Retinal pigment epithelial cell (primary cell): Measurements from ENCODE around the gene EIF2B5.
A peak's percentile ranks its signal among the peaks of the same experiment; 100 is the strongest.

ENCODE experiments used
- DNase-seq: peaks from one replicate; pipeline ENCODE4 v3.0.0-alpha.2; 2010; ENCODE audit warnings: low read depth
- H3K4me3 ChIP-seq: 2 replicates; pipeline ENCODE4 v1.5.1; 2011; ENCODE audit warnings: mild to moderate bottlenecking, low read length, control low read depth, moderate library complexity
- TF ChIP-seq, protein P1 (sequence below): conservative IDR thresholded peaks from 2 replicates; pipeline ENCODE4 v1.5.1; 2011; ENCODE audit warnings: low read depth, low read length, control low read depth, inconsistent platforms

The EIF2B5 gene

DNA sequence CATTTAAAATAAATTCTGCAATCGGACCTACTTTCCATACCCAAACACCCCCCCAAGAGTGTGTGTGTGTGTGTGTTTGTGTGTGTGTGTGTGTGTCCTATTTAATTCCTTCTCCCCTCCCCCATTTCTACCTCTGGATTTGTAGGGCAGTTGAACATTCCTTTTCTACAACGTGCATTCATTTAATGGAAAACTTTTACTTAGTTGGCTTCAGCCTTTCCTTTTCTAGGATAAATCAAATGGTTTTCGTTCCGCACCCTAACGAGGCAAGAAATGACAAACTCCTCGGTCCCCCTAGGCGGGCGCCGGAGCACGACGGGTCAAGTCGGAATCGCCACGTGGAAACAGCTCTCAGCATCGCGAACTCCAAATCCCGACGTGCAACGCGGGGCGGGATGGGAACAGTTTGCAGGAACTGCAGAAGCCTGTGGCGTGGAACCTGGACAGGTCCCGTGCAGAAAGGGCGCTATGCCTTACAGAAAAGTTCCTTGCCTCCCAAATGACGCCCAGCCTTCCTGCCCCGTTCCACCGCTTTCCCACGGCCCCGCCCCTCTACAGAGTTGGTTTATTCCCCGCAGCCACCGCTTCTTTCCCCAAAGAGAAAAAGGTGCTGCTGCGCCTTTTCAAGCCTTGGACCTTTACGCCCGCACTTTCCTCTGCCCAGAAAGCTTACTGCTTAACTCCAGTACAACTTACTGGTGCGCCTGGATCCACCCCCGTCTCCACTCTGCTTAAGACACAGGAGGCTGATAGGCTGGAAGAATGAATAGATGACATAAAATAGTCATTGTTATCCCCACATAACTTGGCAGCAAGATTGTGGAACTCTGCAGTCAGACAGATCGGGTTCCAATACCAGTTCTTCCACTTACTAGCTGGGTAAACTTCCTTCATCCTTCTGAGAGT, 1.1 kb upstream of the EIF2B5 start:
- peak overlapping the region; percentile 79 for H3K4me3 ChIP-seq
- no peak for DNase-seq
- TF ChIP-seq, protein P1, sequence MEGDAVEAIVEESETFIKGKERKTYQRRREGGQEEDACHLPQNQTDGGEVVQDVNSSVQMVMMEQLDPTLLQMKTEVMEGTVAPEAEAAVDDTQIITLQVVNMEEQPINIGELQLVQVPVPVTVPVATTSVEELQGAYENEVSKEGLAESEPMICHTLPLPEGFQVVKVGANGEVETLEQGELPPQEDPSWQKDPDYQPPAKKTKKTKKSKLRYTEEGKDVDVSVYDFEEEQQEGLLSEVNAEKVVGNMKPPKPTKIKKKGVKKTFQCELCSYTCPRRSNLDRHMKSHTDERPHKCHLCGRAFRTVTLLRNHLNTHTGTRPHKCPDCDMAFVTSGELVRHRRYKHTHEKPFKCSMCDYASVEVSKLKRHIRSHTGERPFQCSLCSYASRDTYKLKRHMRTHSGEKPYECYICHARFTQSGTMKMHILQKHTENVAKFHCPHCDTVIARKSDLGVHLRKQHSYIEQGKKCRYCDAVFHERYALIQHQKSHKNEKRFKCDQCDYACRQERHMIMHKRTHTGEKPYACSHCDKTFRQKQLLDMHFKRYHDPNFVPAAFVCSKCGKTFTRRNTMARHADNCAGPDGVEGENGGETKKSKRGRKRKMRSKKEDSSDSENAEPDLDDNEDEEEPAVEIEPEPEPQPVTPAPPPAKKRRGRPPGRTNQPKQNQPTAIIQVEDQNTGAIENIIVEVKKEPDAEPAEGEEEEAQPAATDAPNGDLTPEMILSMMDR = no peak

DNA sequence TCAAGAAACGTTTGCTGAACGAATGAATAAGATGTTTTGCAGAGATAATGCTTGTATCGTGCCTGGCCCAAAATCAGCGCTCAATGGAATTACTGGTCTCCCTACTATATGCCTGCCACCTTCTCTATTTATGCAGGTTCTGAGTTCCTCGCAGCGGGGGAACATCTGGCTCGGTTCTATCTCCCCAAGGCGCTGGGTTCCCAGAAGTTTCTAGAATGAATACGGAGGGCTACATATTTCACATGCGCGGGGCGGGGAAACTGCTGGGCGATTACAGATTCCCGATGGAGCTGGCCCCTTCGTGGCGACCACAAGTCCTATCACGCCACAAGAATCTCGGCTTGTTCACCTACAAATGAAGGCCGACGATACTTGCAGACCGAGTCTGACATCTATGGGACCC, 411 bp upstream of the EIF2B5 start:
- DNase-seq = no peak
- H3K4me3 ChIP-seq = peak overlapping the region; percentile 79
- TF ChIP-seq, protein P1 = no peak

DNA sequence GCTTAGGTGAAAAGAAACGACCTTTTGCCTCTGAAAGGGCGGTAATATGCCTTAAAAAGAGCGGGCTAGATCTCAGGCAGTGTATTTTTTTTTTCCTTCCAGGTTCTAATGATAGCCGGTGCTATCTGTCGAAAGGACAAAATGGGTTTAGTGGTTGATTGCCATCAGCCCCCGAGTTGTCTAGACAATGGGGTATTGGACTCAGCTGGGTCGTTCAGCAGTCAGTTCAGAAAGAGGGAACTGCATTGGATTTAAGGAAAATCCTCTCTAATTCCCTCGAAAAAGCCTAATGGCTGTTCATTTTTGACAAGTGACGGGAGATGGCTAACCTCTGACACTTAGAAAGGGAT, 728 bp downstream of the EIF2B5 start:
- DNase-seq = no peak

DNA sequence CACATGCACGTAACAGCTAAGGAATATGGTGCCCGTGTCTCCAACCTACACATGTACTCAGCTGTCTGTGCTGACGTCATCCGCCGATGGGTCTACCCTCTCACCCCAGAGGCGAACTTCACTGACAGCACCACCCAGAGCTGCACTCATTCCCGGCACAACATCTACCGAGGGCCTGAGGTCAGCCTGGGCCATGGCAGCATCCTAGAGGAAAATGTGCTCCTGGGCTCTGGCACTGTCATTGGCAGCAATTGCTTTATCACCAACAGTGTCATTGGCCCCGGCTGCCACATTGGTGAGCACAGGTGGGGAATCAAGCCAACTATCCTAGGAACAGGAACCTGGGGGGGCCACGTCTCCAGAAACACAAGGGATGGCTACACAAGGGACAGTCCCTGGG, 5.3 kb downstream of the EIF2B5 start:
- TF ChIP-seq, protein P1 = no peak
- DNase-seq = no peak
- no peak overlapping the region for H3K4me3 ChIP-seq

More for the DNA sequence above, 728 bp downstream of the EIF2B5 start:
- peak overlapping the region; percentile 79 for H3K4me3 ChIP-seq
- TF ChIP-seq, protein P1 = no peak

DNA sequence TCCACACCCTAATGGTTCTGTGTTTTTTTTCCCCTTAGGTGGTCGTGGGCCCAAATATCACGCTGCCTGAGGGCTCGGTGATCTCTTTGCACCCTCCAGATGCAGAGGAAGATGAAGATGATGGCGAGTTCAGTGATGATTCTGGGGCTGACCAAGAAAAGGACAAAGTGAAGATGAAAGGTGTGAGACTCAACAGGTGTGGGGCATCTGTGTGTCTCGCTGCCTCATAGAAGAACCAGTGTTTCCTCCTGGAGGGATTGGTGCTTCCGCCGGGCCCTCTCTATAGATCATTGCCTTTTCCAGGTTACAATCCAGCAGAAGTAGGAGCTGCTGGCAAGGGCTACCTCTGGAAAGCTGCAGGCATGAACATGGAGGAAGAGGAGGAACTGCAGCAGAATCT, 7.0 kb downstream of the EIF2B5 start:
- DNase-seq = no peak
- no peak overlapping the region for H3K4me3 ChIP-seq
- TF ChIP-seq, protein P1 = no peak

DNA sequence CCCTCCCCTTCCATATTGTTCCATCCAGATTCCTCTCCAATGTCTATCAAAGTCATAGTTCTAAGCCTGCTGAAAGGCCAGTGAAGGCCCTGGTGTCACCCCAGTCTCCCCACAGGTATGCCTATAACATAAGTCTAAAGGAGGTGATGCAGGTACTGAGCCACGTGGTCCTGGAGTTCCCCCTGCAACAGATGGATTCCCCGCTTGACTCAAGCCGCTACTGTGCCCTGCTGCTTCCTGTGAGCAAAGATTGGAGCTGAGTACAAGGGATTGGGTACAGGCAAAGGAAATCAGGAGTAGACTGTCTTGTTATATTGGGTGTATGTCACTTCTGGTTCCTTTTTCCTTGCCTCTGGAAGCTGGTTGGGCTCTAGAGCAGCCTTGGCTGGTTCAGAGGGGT, 8.2 kb downstream of the EIF2B5 start:
- TF ChIP-seq, protein P1 = no peak
- no peak for DNase-seq
- no peak overlapping the region for H3K4me3 ChIP-seq

DNA sequence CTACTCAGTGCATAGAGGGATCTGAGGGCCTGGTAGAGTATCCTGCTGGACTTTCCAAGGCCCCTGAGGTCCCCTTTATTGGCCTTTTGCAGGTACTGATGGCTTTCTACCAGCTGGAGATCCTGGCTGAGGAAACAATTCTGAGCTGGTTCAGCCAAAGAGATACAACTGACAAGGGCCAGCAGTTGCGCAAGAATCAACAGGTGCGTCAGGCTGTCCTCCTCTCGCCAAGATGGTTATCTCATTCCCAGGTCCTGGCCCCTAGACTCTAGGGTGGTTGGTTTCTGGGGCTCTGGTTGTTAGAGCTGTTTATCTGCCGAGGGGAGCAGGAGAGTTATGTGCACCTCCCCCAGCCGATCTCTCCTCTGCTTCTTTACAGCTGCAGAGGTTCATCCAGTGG, 9.3 kb downstream of the EIF2B5 start:
- TF ChIP-seq, protein P1 = no peak
- no peak for DNase-seq
- H3K4me3 ChIP-seq = no peak overlapping the region
